Testis (tissue), 3 donors: ENCODE data around the gene SSBP2. TPM values are rescaled to one million over a fixed set of nuclear protein-coding genes. Genes with fewer than 3 reads are reported as not detected.

Experiments used
- DNase-seq: peaks from one replicate; pipeline ENCODE4 v3.0.0-alpha.2; 2019
- H3K27ac ChIP-seq, 2 donors: fragments of 200-600 bp; sonication (generic); one replicate each; pipeline ENCODE4 v1.5.1; 2019
- H3K27me3 ChIP-seq: fragments of 200-600 bp; sonication (generic); one replicate; pipeline ENCODE4 v1.5.1; 2019
- H3K36me3 ChIP-seq: fragments of 200-600 bp; sonication (generic); one replicate; pipeline ENCODE4 v1.5.1; 2017; ENCODE audit warnings: low read depth; ENCODE audit errors: missing control alignments
- H3K4me1 ChIP-seq: fragments of 200-600 bp; sonication (generic); one replicate; pipeline ENCODE4 v1.5.1; 2019
- H3K4me3 ChIP-seq, 2 donors: fragments of 200-600 bp; sonication (generic); one replicate each; pipeline ENCODE4 v1.5.1; 2017 to 2019
- H3K9me3 ChIP-seq: fragments of 200-600 bp; sonication (generic); one replicate; pipeline ENCODE4 v1.5.1; 2017
- POLR2A ChIP-seq: fragments of 450-650 bp; IDR thresholded peaks from one replicate; pipeline ENCODE4 v1.6.1; 2017; ENCODE audit warnings: antibody characterized with exemption, mild to moderate bottlenecking, moderate library complexity
- WGBS, 2 donors: methylation state at CpG; one replicate each; pipeline ENCODE4 v1.1.5; 2018; 5-methylcytosine and 5-hydroxymethylcytosine counted together
- intact Hi-C: fragments of 100-400 bp; cut with DNase I; formaldehyde crosslinking; loops from one replicate; pipeline ENCODE4 v1.15.1; 2023; ENCODE audit warnings: low total_unique reads
- polyA plus RNA-seq: library from polyadenylated mRNA; stranded (reverse); fragments of 350-450 nt; fragmentation: Illumina TruSeq; extraction: RNeasy Lipid Tissue Mini Kit (QIAGEN cat#74804); gene quantifications from one replicate; pipeline ENCODE4 v1.2.3, GENCODE V29; 2014; ENCODE audit warnings: low read depth, low replicate concordance; ENCODE audit not compliant: insufficient read depth
- total RNA-seq, 2 donors: library from RNA; depleted of rRNA; stranded (reverse); fragments of >200 nt; gene quantifications; one replicate each; pipeline ENCODE4 v1.2.3, GENCODE V29; 2016
- TF ChIP-seq, protein P1 (sequence below), 3 experiments: fragments of 450-650 bp in 2 of 3; fragments of 200-600 bp in 1 of 3; sonication (generic) in 1 of 3; IDR thresholded peaks; one replicate each; pipeline ENCODE4 v1.5.1; 2016 to 2019; ENCODE audit warnings: antibody characterized with exemption in 3 of 3, mild to moderate bottlenecking in 2 of 3, moderate library complexity in 1 of 3

The SSBP2 gene
- total and polyA plus RNA-seq, 3 donors from 2014 or later: 17.5 to 27.6 (median 22.7) TPM

DNA sequence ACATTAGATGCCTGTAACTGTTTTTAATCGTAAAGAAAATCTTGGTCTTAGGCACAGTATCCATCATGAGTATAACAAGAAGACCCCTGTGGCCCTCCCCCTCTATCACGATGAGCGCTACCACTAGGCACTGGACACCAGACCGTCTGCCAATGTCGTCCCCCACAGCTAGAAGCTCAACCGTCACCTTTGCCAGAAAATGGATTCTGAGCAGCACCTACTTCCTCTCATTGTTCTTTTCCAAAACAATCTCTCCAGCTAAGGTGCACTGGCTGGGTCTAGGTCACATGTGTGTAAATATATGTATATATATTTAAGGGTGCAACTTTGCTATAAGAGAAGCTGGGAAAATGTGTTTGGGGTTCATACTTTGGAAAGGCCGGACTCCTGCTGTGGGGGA, 15.7 kb upstream of the SSBP2 start:
- Histone ChIP-seq H3K4me3 (no peak overlapping the region), H3K27me3 (no peaks in the 10 kb centered on the region), H3K36me3 (no peaks in the 10 kb centered on the region), H3K4me1 (no peaks in the 10 kb centered on the region), H3K27ac (no peak overlapping the region), H3K9me3 (no peaks in the 10 kb centered on the region)
- WGBS, 2 donors: 96 to 97% methylated on average over 7 of the region's 7 CpGs
- TF ChIP-seq POLR2A: no peak
- TF ChIP-seq, protein P1, sequence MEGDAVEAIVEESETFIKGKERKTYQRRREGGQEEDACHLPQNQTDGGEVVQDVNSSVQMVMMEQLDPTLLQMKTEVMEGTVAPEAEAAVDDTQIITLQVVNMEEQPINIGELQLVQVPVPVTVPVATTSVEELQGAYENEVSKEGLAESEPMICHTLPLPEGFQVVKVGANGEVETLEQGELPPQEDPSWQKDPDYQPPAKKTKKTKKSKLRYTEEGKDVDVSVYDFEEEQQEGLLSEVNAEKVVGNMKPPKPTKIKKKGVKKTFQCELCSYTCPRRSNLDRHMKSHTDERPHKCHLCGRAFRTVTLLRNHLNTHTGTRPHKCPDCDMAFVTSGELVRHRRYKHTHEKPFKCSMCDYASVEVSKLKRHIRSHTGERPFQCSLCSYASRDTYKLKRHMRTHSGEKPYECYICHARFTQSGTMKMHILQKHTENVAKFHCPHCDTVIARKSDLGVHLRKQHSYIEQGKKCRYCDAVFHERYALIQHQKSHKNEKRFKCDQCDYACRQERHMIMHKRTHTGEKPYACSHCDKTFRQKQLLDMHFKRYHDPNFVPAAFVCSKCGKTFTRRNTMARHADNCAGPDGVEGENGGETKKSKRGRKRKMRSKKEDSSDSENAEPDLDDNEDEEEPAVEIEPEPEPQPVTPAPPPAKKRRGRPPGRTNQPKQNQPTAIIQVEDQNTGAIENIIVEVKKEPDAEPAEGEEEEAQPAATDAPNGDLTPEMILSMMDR (IDR thresholded peaks at IDR 0.05): no peak
- intact Hi-C loops: no loop called here
- DNase-seq: no peak

DNA sequence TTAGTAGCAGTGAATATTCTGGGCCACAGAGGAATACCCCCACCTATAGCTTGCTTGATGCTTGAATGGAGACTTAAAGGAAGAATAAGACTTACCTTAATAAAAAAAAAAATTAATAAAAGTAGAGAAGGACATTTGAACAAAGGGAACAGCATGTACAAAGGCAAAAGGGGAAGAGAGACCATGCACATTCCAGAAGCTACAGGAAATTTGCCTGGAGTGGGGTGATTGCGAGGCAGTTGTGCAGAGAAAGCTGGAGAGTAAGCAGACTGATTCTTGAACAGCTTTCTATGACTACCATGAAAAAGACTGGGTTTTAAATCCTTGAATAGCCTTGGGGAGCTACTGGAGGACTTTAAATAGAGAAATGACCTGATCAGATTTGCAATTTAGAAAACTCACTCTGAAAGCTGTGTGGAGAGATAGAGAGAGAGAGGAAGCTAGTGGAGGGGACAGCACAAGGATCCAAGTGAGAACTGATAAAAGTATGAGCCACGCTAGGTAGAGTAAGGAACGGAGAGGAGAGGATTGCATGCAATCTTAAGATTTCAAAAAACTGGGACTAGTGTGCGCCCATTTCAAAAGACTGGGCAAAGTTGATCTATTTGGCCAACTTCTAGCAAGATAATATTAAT, 12.5 kb upstream of the SSBP2 start:
- no peak overlapping the region for H3K27ac ChIP-seq
- WGBS, 2 donors: 90 to 93% methylated on average over 4 of the region's 4 CpGs
- H3K9me3 ChIP-seq: no peaks in the 10 kb centered on the region

DNA sequence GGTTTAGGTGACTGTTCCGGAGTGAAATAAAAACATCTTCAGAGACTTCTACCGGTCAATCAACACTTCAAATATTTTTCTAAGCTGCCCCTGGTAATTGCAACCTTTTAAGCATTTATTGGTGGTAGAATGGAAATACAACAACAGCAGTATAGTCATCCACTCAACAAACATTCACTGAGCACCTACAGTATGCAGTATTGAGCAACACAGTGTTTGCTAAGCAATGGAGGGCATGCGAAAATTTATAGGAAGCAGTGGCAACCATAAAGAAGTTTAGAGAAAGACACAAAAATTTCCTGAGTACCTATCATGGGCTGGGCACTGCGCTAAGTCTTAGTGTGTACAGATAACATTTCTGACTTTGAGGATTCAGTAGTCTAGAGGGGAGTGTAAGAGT, 12.0 kb upstream of the SSBP2 start:
- intact Hi-C loops: no loop called here
- 92 to 93% methylated on average over 4 of the region's 4 CpGs for whole genome bisulfite sequencing, 2 donors

More for the DNA sequence above, 12.5 kb upstream of the SSBP2 start:
- intact Hi-C loops: no loop called here
- no peak for DNase-seq
- H3K36me3 ChIP-seq: no peaks in the 10 kb centered on the region
- no peaks in the 10 kb centered on the region for H3K27me3 ChIP-seq
- no peaks in the 10 kb centered on the region for H3K4me1 ChIP-seq
- no peak overlapping the region for H3K4me3 ChIP-seq
- TF ChIP-seq POLR2A: no peak
- TF ChIP-seq, protein P1 (IDR thresholded peaks at IDR 0.05): no peak

DNA sequence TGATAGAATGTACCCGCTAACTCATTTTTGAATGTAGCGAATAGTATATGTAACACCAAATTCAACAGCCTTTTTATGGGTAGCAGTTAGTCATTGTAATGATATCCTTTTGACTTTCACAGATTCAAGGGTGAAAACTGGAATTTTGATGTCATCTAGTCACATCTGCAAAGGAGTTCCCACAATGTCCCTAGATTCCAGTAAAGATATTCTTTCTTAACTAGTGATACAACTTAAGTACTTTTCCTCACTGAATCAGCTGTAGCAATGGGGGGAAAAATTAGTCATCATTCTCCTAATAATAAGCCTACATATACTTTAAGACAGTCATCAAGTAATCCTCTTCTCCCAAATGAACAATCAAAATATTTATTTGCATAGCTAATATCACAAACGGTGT, 11.5 kb upstream of the SSBP2 start:
- intact Hi-C loops: no loop called here
- WGBS, 2 donors: 92 to 94% methylated on average over 3 of the region's 3 CpGs

More for the DNA sequence above, 12.0 kb upstream of the SSBP2 start:
- Histone ChIP-seq H3K36me3 (no peaks in the 10 kb centered on the region), H3K27ac (no peak overlapping the region), H3K4me1 (no peaks in the 10 kb centered on the region), H3K4me3 (no peak overlapping the region), H3K9me3 (no peaks in the 10 kb centered on the region), H3K27me3 (no peaks in the 10 kb centered on the region)
- no peak for TF ChIP-seq POLR2A
- TF ChIP-seq, protein P1 (IDR thresholded peaks at IDR 0.05): no peak
- DNase-seq: no peak

More for the DNA sequence above, 11.5 kb upstream of the SSBP2 start:
- DNase-seq: no peak
- no peaks in the 10 kb centered on the region for H3K4me1 ChIP-seq
- no peaks in the 10 kb centered on the region for H3K9me3 ChIP-seq
- H3K4me3 ChIP-seq: no peak overlapping the region
- H3K27ac ChIP-seq: no peak overlapping the region
- H3K36me3 ChIP-seq: no peaks in the 10 kb centered on the region
- TF ChIP-seq POLR2A: no peak
- TF ChIP-seq, protein P1 (IDR thresholded peaks at IDR 0.05): no peak
- no peaks in the 10 kb centered on the region for H3K27me3 ChIP-seq
